Right atrium auricular region (tissue), 2 donors: ENCODE results near the gene CCDC197. TPM values are rescaled to one million over a fixed set of nuclear protein-coding genes. Genes with fewer than 3 reads are reported as not detected.

Source experiments
- DNase-seq: peaks from one replicate; pipeline ENCODE4 v3.0.0-alpha.2; 2019; ENCODE audit warnings: low spot score
- H3K27ac ChIP-seq, 2 donors: fragments of 200-600 bp; sonication (generic); 1 replicate in 1 of 2; 2 replicates in 1 of 2; pipeline ENCODE4 v1.5.1; 2016 to 2019
- H3K27me3 ChIP-seq, 2 donors: fragments of 200-600 bp; sonication (generic); one replicate each; pipeline versions ENCODE4 v1.5.1 to v1.6.0; 2017 to 2019
- H3K36me3 ChIP-seq: fragments of 200-600 bp; sonication (generic); one replicate; pipeline ENCODE4 v1.5.1; 2016
- H3K4me1 ChIP-seq, 2 donors: fragments of 200-600 bp; sonication (generic); one replicate each; pipeline versions ENCODE4 v1.5.1 to v1.6.0; 2017 to 2019
- H3K4me3 ChIP-seq, 2 donors: fragments of 200-600 bp; sonication (generic); 1 replicate in 1 of 2; 2 replicates in 1 of 2; pipeline ENCODE4 v1.5.1; 2017 to 2019; ENCODE audit warnings: mild to moderate bottlenecking in 1 of 2, moderate library complexity in 1 of 2
- H3K9me3 ChIP-seq, 2 donors: fragments of 200-600 bp; sonication (generic); one replicate each; pipeline ENCODE4 v1.5.1; 2019
- CTCF ChIP-seq, 2 donors: fragments of 200-600 bp; sonication (generic); IDR thresholded peaks; one replicate each; pipeline ENCODE4 v1.5.1; 2019; ENCODE audit warnings: antibody characterized with exemption in 2 of 2
- total RNA-seq, 2 donors: library from RNA; depleted of rRNA; stranded (reverse); fragments of >200 nt; gene quantifications; one replicate each; pipeline ENCODE4 v1.1.0, GENCODE V29; 2016

The CCDC197 gene
- total RNA-seq, result not detected

GRCh38 chr14:93997082-93997481 lies at the start of gene CCDC197:
Gene CCDC197, plus strand, starts transcription at chr14:93997301. Its CDS starts 831 bp downstream, at chr14:93998132.
- Histone ChIP-seq H3K27me3 (no peaks in the 10 kb centered on the region), H3K4me3 (no peak within 1 kb of the TSS), H3K4me1 (peaks cover 0 to 34% of the 10 kb centered on the region in 2 donors), H3K36me3 (no peaks in the 10 kb centered on the region), H3K9me3 (no peaks in the 10 kb centered on the region), H3K27ac (peak within 1 kb of the TSS; percentile 36 to 83)
- no peak for TF ChIP-seq CTCF (IDR thresholded peaks at IDR 0.05)
- no peak for DNase-seq

GRCh38 chr14:93949511-93950075 lies 47.5 kb upstream of the CCDC197 start:
- DNase-seq, result no peak
- no peak for TF ChIP-seq CTCF (IDR thresholded peaks at IDR 0.05)
- Histone ChIP-seq H3K4me3 (no peak overlapping the region), H3K4me1 (peaks cover 0 to 26% of the 10 kb centered on the region in 2 donors), H3K27ac (no peak overlapping the region), H3K27me3 (no peaks in the 10 kb centered on the region), H3K9me3 (no peaks in the 10 kb centered on the region), H3K36me3 (peaks cover 92% of the 10 kb centered on the region)

GRCh38 chr14:93950948-93951634 lies 46.0 kb upstream of the CCDC197 start:
- no peak overlapping the region for H3K27ac ChIP-seq
- no peak overlapping the region for H3K4me3 ChIP-seq
- H3K9me3 ChIP-seq, result no peaks in the 10 kb centered on the region
- no peaks in the 10 kb centered on the region for H3K27me3 ChIP-seq
- peaks cover 0 to 29% of the 10 kb centered on the region in 2 donors for H3K4me1 ChIP-seq
- peaks cover 85% of the 10 kb centered on the region for H3K36me3 ChIP-seq
- DNase-seq, result no peak
- no peak for TF ChIP-seq CTCF (IDR thresholded peaks at IDR 0.05)

GRCh38 chr14:93951635-93952540 lies 45.2 kb upstream of the CCDC197 start:
- peak overlapping the region in 1 of 2 donors; percentile 7 for H3K27ac ChIP-seq
- no peak for TF ChIP-seq CTCF (IDR thresholded peaks at IDR 0.05)

GRCh38 chr14:93952829-93953228 lies 44.3 kb upstream of the CCDC197 start:
- peaks cover 0 to 43% of the 10 kb centered on the region in 2 donors for H3K4me1 ChIP-seq
- no peaks in the 10 kb centered on the region for H3K27me3 ChIP-seq
- no peak overlapping the region for H3K4me3 ChIP-seq
- no peak for DNase-seq
- H3K9me3 ChIP-seq, result no peaks in the 10 kb centered on the region
- no peak for TF ChIP-seq CTCF (IDR thresholded peaks at IDR 0.05)
- H3K36me3 ChIP-seq, result peaks cover 70% of the 10 kb centered on the region
- no peak overlapping the region for H3K27ac ChIP-seq

More at GRCh38 chr14:93951635-93952540, 45.2 kb upstream of the CCDC197 start:
- Histone ChIP-seq H3K27me3 (no peaks in the 10 kb centered on the region), H3K4me1 (peaks cover 0 to 37% of the 10 kb centered on the region in 2 donors), H3K4me3 (no peak overlapping the region), H3K36me3 (peaks cover 77% of the 10 kb centered on the region), H3K9me3 (no peaks in the 10 kb centered on the region)
- DNase-seq, result no peak
